Endodermal cell (in vitro differentiated cells): ENCODE measurements around the gene URB1. TPM values are rescaled to one million over a fixed set of nuclear protein-coding genes. Genes with fewer than 3 reads are reported as not detected.

ENCODE experiments used
- DNase-seq: peaks from one replicate; pipeline ENCODE4 v3.0.0-alpha.2; 2017
- H3K27ac ChIP-seq: 2 replicates; pipeline ENCODE4 v1.5.1; 2013; ENCODE audit warnings: mild to moderate bottlenecking, low read depth, low read length, moderate library complexity
- H3K27me3 ChIP-seq: 2 replicates; pipeline ENCODE4 v1.6.1; 2013; ENCODE audit warnings: mild to moderate bottlenecking, low read length, moderate library complexity; ENCODE audit not compliant: insufficient read depth, control insufficient read depth, poor library complexity, severe bottlenecking
- H3K36me3 ChIP-seq: 2 replicates; pipeline ENCODE4 v1.7.0; 2013; ENCODE audit warnings: mild to moderate bottlenecking, low read length, moderate library complexity; ENCODE audit not compliant: control insufficient read depth, insufficient read depth
- H3K4me1 ChIP-seq: one replicate; pipeline ENCODE4 v1.7.0; 2013; ENCODE audit warnings: low read length; ENCODE audit not compliant: control insufficient read depth, insufficient read depth
- H3K4me3 ChIP-seq: 2 replicates; pipeline ENCODE4 v1.5.1; 2013; ENCODE audit warnings: mild to moderate bottlenecking, low read length, moderate library complexity
- H3K9ac ChIP-seq: 2 replicates; pipeline ENCODE4 v1.6.1; 2013; ENCODE audit warnings: mild to moderate bottlenecking, low read length, moderate library complexity; ENCODE audit not compliant: poor library complexity, severe bottlenecking; ENCODE audit errors: extremely low read depth
- H3K9me3 ChIP-seq: 2 replicates; pipeline ENCODE4 v1.6.1; 2013; ENCODE audit warnings: mild to moderate bottlenecking, low read length, moderate library complexity; ENCODE audit not compliant: control insufficient read depth
- H3K27ac Mint-ChIP-seq: 2 replicates; pipeline ENCODE4 v1.8.0; 2020; ENCODE audit warnings: mixed read lengths
- H3K27me3 Mint-ChIP-seq: 2 replicates; pipeline ENCODE4 v1.8.0; 2021; ENCODE audit warnings: mild to moderate bottlenecking, mixed read lengths; ENCODE audit not compliant: insufficient read depth
- H3K36me3 Mint-ChIP-seq: 2 replicates; pipeline ENCODE4 v1.8.0; 2020; ENCODE audit warnings: low read depth, mixed read lengths
- H3K4me1 Mint-ChIP-seq: 2 replicates; pipeline ENCODE4 v1.8.0; 2020; ENCODE audit warnings: mixed read lengths
- H3K4me3 Mint-ChIP-seq: 2 replicates; pipeline ENCODE4 v1.8.0; 2020; ENCODE audit warnings: mild to moderate bottlenecking, moderate library complexity, mixed read lengths
- H3K9me3 Mint-ChIP-seq: 2 replicates; pipeline ENCODE4 v1.8.0; 2020; ENCODE audit warnings: mild to moderate bottlenecking, mixed read lengths
- CTCF ChIP-seq: fragments of 200-600 bp; sonication (generic); conservative IDR thresholded peaks from 2 replicates; pipeline ENCODE4 v1.5.0; 2021; ENCODE audit warnings: antibody characterized with exemption, mild to moderate bottlenecking
- WGBS, 2 experiments: methylation state at CpG; one replicate each; pipeline versions ENCODE4 v1.1.5 to v1.1.7; 2013; ENCODE audit warnings: missing lambda C conversion rate in 2 of 2, mixed read lengths in 1 of 2; ENCODE audit not compliant: insufficient coverage in 1 of 2, insufficient read length in 1 of 2; 5-methylcytosine and 5-hydroxymethylcytosine counted together
- total RNA-seq, 2 donors: library from RNA; stranded (reverse); fragmentation: NEBNext Ultra II Directional in 1 of 2; extraction: Animal tissue kit (Norgen Biotek cat#: 25700) in 1 of 2; gene quantifications; 2 replicates in 1 of 2; 3 replicates in 1 of 2; pipeline ENCODE4 v1.2.1, GENCODE V29; 2021

URB1 gene
- total RNA-seq, 2 donors from 2014 or later: 9.4 to 14.0 TPM

GRCh38 chr21:32315511-32316281 lies 77.1 kb downstream of the URB1 start:
- H3K36me3 ChIP-seq: peaks cover 51% of the 10 kb centered on the region

GRCh38 chr21:32314806-32315205 lies 78.0 kb downstream of the URB1 start:
- Mint-ChIP-seq H3K4me3 (no peak overlapping the region), H3K4me1 (peaks cover 11% of the 10 kb centered on the region), H3K9me3 (no peaks in the 10 kb centered on the region), H3K36me3 (peaks cover 52% of the 10 kb centered on the region), H3K27ac (no peak overlapping the region), H3K27me3 (no peaks in the 10 kb centered on the region)
- Histone ChIP-seq H3K4me1 (peaks cover 8% of the 10 kb centered on the region), H3K27ac (no peak overlapping the region), H3K36me3 (peaks cover 48% of the 10 kb centered on the region), H3K9ac (no peak overlapping the region), H3K4me3 (no peak overlapping the region), H3K27me3 (no peaks in the 10 kb centered on the region), H3K9me3 (no peaks in the 10 kb centered on the region)
- DNase-seq: no peak
- TF ChIP-seq CTCF: no peak
- 96 to 98% methylated on average over 16 of the region's 16 CpGs for WGBS, 2 experiments

More at GRCh38 chr21:32315511-32316281, 77.1 kb downstream of the URB1 start:
- Mint-ChIP-seq H3K9me3 (no peaks in the 10 kb centered on the region), H3K4me1 (peaks cover 13% of the 10 kb centered on the region), H3K27me3 (no peaks in the 10 kb centered on the region), H3K27ac (peak overlapping the region; percentile 48), H3K36me3 (peaks cover 61% of the 10 kb centered on the region), H3K4me3 (no peak overlapping the region)
- no peak for DNase-seq
- Histone ChIP-seq H3K9me3 (no peaks in the 10 kb centered on the region), H3K27me3 (no peaks in the 10 kb centered on the region), H3K4me1 (peaks cover 11% of the 10 kb centered on the region), H3K27ac (no peak overlapping the region), H3K9ac (no peak overlapping the region), H3K4me3 (no peak overlapping the region)
- TF ChIP-seq CTCF: no peak
- WGBS, 2 experiments: 96 to 97% methylated on average over 11 to 14 of the region's 14 CpGs

DNA sequence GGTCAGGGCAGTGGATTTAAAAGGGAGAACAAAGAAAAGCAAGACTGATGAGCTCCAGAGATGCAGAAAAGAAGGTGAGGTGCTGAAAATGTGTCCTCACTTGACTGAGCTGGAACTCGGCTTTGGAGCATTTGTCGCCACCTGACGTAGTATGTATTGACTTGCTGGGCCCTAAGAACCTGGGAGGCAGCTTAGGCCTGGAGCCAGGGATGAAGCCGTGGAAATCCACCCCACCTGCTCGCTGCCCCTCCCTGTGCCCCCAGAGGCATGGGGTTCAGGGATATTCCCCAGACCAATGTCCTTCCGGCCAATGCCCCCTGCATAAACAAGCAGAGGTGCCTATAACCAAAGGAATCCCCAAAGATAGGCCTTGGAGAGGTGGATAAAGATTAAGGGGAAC lies 79.8 kb downstream of the URB1 start:
- peak; percentile 18 for DNase-seq
- Histone ChIP-seq H3K27me3 (no peaks in the 10 kb centered on the region), H3K4me1 (no peaks in the 10 kb centered on the region), H3K27ac (no peak overlapping the region), H3K9me3 (no peaks in the 10 kb centered on the region), H3K4me3 (no peak overlapping the region), H3K36me3 (peaks cover 35% of the 10 kb centered on the region), H3K9ac (no peak overlapping the region)
- H3K4me3 Mint-ChIP-seq: no peak overlapping the region
- no peaks in the 10 kb centered on the region for H3K9me3 Mint-ChIP-seq
- no peak for TF ChIP-seq CTCF
- peaks cover 35% of the 10 kb centered on the region for H3K36me3 Mint-ChIP-seq
- no peak overlapping the region for H3K27ac Mint-ChIP-seq
- 96 to 98% methylated on average over 6 of the region's 6 CpGs for WGBS, 2 experiments
- H3K27me3 Mint-ChIP-seq: no peaks in the 10 kb centered on the region
- no peaks in the 10 kb centered on the region for H3K4me1 Mint-ChIP-seq
